ENCODE measurements around the gene TXNDC17. TPM values are rescaled to one million over a fixed set of nuclear protein-coding genes. Genes with fewer than 3 reads are reported as not detected.
A peak's percentile ranks its signal among the peaks of the same experiment; 100 is the strongest.

TXNDC17 gene
- total RNA-seq, 1 experiment from 2014 or later: 137 TPM

GRCh38 chr17:6626616-6627015 is 14.2 kb upstream of the TXNDC17 start:
- Mint-ChIP-seq H3K36me3 (ENCODE audit: insufficient read depth, unreplicated experiment) (peaks cover 74% of the 10 kb centered on the region), H3K4me1 (ENCODE audit: insufficient read depth, unreplicated experiment) (peaks cover 18% of the 10 kb centered on the region), H3K27ac (ENCODE audit: low read depth, unreplicated experiment) (no peak overlapping the region), H3K27me3 (ENCODE audit: insufficient read depth, unreplicated experiment) (no peaks in the 10 kb centered on the region), H3K9me3 (ENCODE audit: unreplicated experiment) (no peaks in the 10 kb centered on the region), H3K4me3 (ENCODE audit: unreplicated experiment) (no peak overlapping the region)
- DNase-seq (ENCODE audit: unreplicated experiment): no peak
- intact Hi-C loops (cut with micrococcal nuclease): no loop called here
- no TSS peak for BruUV-seq (replicated peaks)
- ChIA-PET CTCF (no interaction called here), POLR2A (interaction anchor here (0.7 to 1.0 kb wide), 3 partner anchors 9 to 30 kb away, joined by 3 to 4 read pairs (median 3); no protein-coding TSS in a partner anchor)
- TF ChIP-seq CTCF (IDR thresholded peaks at IDR 0.05; ENCODE audit: unreplicated experiment): no peak

GRCh38 chr17:6627019-6627418 is 13.8 kb upstream of the TXNDC17 start:
- POLR2A ChIA-PET: interaction anchor here (0.7 to 3.7 kb wide), 4 partner anchors 9 to 30 kb away, joined by 3 to 25 read pairs (median 4); partner anchors contain the start of genes KIAA0753 and TXNDC17
- no TSS peak for BruUV-seq (replicated peaks)

GRCh38 chr17:6630390-6630789 is 10.5 kb upstream of the TXNDC17 start:
- ChIA-PET CTCF (no interaction called here), POLR2A (interaction anchor here (0.7 to 3.7 kb wide), 3 partner anchors 8 to 31 kb away, joined by 3 to 25 read pairs (median 3); partner anchors contain the start of genes KIAA0753 and TXNDC17)
- no peak for DNase-seq (ENCODE audit: unreplicated experiment)
- Mint-ChIP-seq H3K4me1 (ENCODE audit: insufficient read depth, unreplicated experiment) (peaks cover 18% of the 10 kb centered on the region), H3K27ac (ENCODE audit: low read depth, unreplicated experiment) (no peak overlapping the region), H3K9me3 (ENCODE audit: unreplicated experiment) (no peaks in the 10 kb centered on the region), H3K27me3 (ENCODE audit: insufficient read depth, unreplicated experiment) (no peaks in the 10 kb centered on the region), H3K36me3 (ENCODE audit: insufficient read depth, unreplicated experiment) (peaks cover 89% of the 10 kb centered on the region), H3K4me3 (ENCODE audit: unreplicated experiment) (no peak overlapping the region)
- no peak for TF ChIP-seq CTCF (IDR thresholded peaks at IDR 0.05; ENCODE audit: unreplicated experiment)
- BruUV-seq (replicated peaks): no TSS peak
- intact Hi-C loops (cut with micrococcal nuclease): no loop called here

More at GRCh38 chr17:6627019-6627418, 13.8 kb upstream of the TXNDC17 start:
- peak; percentile 14 for DNase-seq (ENCODE audit: unreplicated experiment)
- CTCF ChIA-PET: no interaction called here
- Mint-ChIP-seq H3K27ac (ENCODE audit: low read depth, unreplicated experiment) (no peak overlapping the region), H3K27me3 (ENCODE audit: insufficient read depth, unreplicated experiment) (no peaks in the 10 kb centered on the region), H3K36me3 (ENCODE audit: insufficient read depth, unreplicated experiment) (peaks cover 74% of the 10 kb centered on the region), H3K4me1 (ENCODE audit: insufficient read depth, unreplicated experiment) (peaks cover 18% of the 10 kb centered on the region), H3K4me3 (ENCODE audit: unreplicated experiment) (no peak overlapping the region), H3K9me3 (ENCODE audit: unreplicated experiment) (no peaks in the 10 kb centered on the region)
- TF ChIP-seq CTCF (IDR thresholded peaks at IDR 0.05; ENCODE audit: unreplicated experiment): no peak
- intact Hi-C loops (cut with micrococcal nuclease): no loop called here

GRCh38 chr17:6632530-6632929 is 8.3 kb upstream of the TXNDC17 start:
- POLR2A ChIA-PET: no interaction called here

More at GRCh38 chr17:6632530-6632929, 8.3 kb upstream of the TXNDC17 start:
- no peaks in the 10 kb centered on the region for H3K9me3 Mint-ChIP-seq (ENCODE audit: unreplicated experiment)
- H3K36me3 Mint-ChIP-seq (ENCODE audit: insufficient read depth, unreplicated experiment): peaks cover 90% of the 10 kb centered on the region
- no peak overlapping the region for H3K27ac Mint-ChIP-seq (ENCODE audit: low read depth, unreplicated experiment)
- no peak overlapping the region for H3K4me3 Mint-ChIP-seq (ENCODE audit: unreplicated experiment)
- BruUV-seq (replicated peaks): no TSS peak
- TF ChIP-seq CTCF (IDR thresholded peaks at IDR 0.05; ENCODE audit: unreplicated experiment): no peak
- no peaks in the 10 kb centered on the region for H3K27me3 Mint-ChIP-seq (ENCODE audit: insufficient read depth, unreplicated experiment)
- CTCF ChIA-PET: no interaction called here
- intact Hi-C loops (cut with micrococcal nuclease): no loop called here
- no peak for DNase-seq (ENCODE audit: unreplicated experiment)
- H3K4me1 Mint-ChIP-seq (ENCODE audit: insufficient read depth, unreplicated experiment): peaks cover 12% of the 10 kb centered on the region
